OCI-LY1 (cell line): ENCODE results near the gene CLIC1.

ENCODE experiments used
- H2AFZ ChIP-seq: fragments of 200-600 bp; sonication (generic), shearing (Covaris generic); 2 replicates; pipeline ENCODE4 v1.6.0; 2014; ENCODE audit warnings: antibody characterized with exemption, mild to moderate bottlenecking, low read length
- H3F3A ChIP-seq: fragments of 200-600 bp; sonication (generic), shearing (Covaris generic); 2 replicates; pipeline ENCODE4 v1.6.0; 2014; ENCODE audit warnings: mild to moderate bottlenecking, antibody characterized with exemption, low read length, moderate library complexity; ENCODE audit not compliant: insufficient read depth
- H3K27ac ChIP-seq: fragments of 200-600 bp; sonication (generic); 2 replicates; pipeline ENCODE4 v1.5.1; 2014; ENCODE audit warnings: low read length, mixed run types, mild to moderate bottlenecking, low read depth; ENCODE audit not compliant: poor library complexity, severe bottlenecking
- H3K27me3 ChIP-seq: fragments of 200-600 bp; sonication (generic); 2 replicates; pipeline ENCODE4 v1.6.0; 2014; ENCODE audit warnings: antibody characterized with exemption, mild to moderate bottlenecking, low read length, moderate library complexity; ENCODE audit not compliant: insufficient read depth
- H3K36me3 ChIP-seq: fragments of 200-600 bp; sonication (generic); 2 replicates; pipeline ENCODE4 v1.6.1; 2014; ENCODE audit warnings: mild to moderate bottlenecking, antibody characterized with exemption, low read length, moderate library complexity, mixed read lengths; ENCODE audit not compliant: insufficient read depth
- H3K4me1 ChIP-seq: fragments of 200-600 bp; sonication (generic); 2 replicates; pipeline ENCODE4 v1.5.1; 2014; ENCODE audit warnings: mild to moderate bottlenecking, low read length, moderate library complexity; ENCODE audit not compliant: insufficient read depth, severe bottlenecking
- H3K4me2 ChIP-seq: fragments of 200-600 bp; sonication (generic), shearing (Covaris generic); 2 replicates; pipeline ENCODE4 v1.6.1; 2014; ENCODE audit warnings: low read length
- H3K4me3 ChIP-seq: fragments of 200-600 bp; sonication (generic); 2 replicates; pipeline ENCODE4 v1.5.1; 2014; ENCODE audit warnings: low read length, low read depth, mild to moderate bottlenecking, mixed read lengths; ENCODE audit not compliant: poor library complexity, severe bottlenecking
- H3K79me2 ChIP-seq: fragments of 200-600 bp; shearing (Covaris generic); 2 replicates; pipeline ENCODE4 v1.6.1; 2016; ENCODE audit warnings: mixed run types, low read length, mixed read lengths; ENCODE audit not compliant: insufficient read depth
- H3K9ac ChIP-seq: fragments of 200-600 bp; sonication (generic), shearing (Covaris generic); 2 replicates; pipeline ENCODE4 v1.6.1; 2014; ENCODE audit warnings: mild to moderate bottlenecking, low read length, mixed read lengths
- H3K9me2 ChIP-seq: fragments of 200-600 bp; sonication (generic), shearing (Covaris generic); 2 replicates; pipeline ENCODE4 v1.6.1; 2014; ENCODE audit warnings: low read depth, mild to moderate bottlenecking, low read length, mixed read lengths
- H3K9me3 ChIP-seq: fragments of 200-600 bp; shearing (Covaris generic); 2 replicates; pipeline ENCODE4 v1.6.1; 2014; ENCODE audit warnings: low read length, mixed read lengths
- H4K20me1 ChIP-seq: fragments of 200-600 bp; sonication (generic), shearing (Covaris generic); 2 replicates; pipeline ENCODE4 v1.6.0; 2016; ENCODE audit warnings: mild to moderate bottlenecking, low read length; ENCODE audit not compliant: insufficient read depth
- EZH2 ChIP-seq: fragments of 200-600 bp; sonication (generic), shearing (Covaris generic); IDR thresholded peaks from 2 replicates; pipeline ENCODE4 v1.8.0; 2017; ENCODE audit warnings: borderline replicate concordance, mixed run types, mild to moderate bottlenecking, antibody characterized with exemption, low read length, moderate library complexity, mixed read lengths
- TF ChIP-seq, protein P1 (sequence below): fragments of 200-600 bp; sonication (generic), shearing (Covaris generic); IDR thresholded peaks from 2 replicates; pipeline ENCODE4 v1.5.1; 2017; ENCODE audit warnings: mild to moderate bottlenecking, antibody characterized with exemption, low read length, moderate library complexity, mixed read lengths

CLIC1 gene

DNA sequence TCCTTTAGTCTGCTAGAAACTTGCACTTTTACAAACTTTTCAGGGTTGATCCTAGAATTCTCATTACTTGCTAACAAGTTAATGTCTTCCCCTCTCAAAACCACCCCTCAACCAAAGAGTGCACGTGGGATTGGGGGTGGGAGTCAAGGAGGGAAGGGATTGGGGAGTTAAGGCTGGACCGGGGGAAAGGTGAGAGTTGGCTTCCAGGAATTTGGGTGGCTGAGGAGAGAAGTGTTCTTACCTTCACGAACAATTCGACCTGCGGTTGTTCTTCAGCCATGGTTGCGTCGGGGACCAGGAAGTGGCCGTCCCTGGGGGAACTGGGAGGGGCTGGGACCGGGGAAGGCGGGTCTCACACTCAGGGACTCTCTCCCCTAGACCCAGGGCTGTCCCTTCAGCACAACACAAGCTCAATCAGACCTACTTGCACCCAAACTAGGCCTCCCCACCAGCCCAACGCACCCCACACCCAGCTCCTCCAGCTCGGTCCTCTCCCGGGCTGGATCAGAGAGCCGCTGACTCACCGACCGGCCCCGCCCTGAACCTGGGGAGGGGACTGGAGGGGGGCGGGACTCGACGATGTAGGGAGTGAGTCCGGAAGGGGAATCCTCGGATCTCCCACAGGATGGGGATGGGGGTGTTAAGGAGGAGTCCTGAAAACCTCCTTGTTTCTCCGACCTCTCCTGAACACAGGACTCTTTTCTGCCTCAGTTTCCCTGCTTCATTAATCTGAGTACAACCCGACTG lies at the start of gene CLIC1:
CLIC1 (minus strand) TSS at position 510 of the 747 bp plus-strand sequence; CDS start at position 280, 230 bp downstream.
- Histone ChIP-seq H3K9ac (peak within 1 kb of the TSS; percentile 87), H3K4me3 (peak within 1 kb of the TSS; percentile 82), H3K4me1 (peaks cover 52% of the 10 kb centered on the region), H2AFZ (no peak within 1 kb of the TSS), H3K9me2 (no peaks in the 10 kb centered on the region), H3K9me3 (no peaks in the 10 kb centered on the region), H3K4me2 (peak within 1 kb of the TSS; percentile 79), H3K27me3 (no peaks in the 10 kb centered on the region), H3K27ac (peak within 1 kb of the TSS; percentile 94), H3F3A (0 out of 2 replicates have a peak, but pooled peaks cover 3% of the 10 kb centered on the region), H3K36me3 (peaks cover 31% of the 10 kb centered on the region), H4K20me1 (no peaks in the 10 kb centered on the region), H3K79me2 (peaks cover 10% of the 10 kb centered on the region; the same call in 1 of the 2 replicates)
- TF ChIP-seq, protein P1, sequence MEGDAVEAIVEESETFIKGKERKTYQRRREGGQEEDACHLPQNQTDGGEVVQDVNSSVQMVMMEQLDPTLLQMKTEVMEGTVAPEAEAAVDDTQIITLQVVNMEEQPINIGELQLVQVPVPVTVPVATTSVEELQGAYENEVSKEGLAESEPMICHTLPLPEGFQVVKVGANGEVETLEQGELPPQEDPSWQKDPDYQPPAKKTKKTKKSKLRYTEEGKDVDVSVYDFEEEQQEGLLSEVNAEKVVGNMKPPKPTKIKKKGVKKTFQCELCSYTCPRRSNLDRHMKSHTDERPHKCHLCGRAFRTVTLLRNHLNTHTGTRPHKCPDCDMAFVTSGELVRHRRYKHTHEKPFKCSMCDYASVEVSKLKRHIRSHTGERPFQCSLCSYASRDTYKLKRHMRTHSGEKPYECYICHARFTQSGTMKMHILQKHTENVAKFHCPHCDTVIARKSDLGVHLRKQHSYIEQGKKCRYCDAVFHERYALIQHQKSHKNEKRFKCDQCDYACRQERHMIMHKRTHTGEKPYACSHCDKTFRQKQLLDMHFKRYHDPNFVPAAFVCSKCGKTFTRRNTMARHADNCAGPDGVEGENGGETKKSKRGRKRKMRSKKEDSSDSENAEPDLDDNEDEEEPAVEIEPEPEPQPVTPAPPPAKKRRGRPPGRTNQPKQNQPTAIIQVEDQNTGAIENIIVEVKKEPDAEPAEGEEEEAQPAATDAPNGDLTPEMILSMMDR: no peak
- TF ChIP-seq EZH2: no peak

DNA sequence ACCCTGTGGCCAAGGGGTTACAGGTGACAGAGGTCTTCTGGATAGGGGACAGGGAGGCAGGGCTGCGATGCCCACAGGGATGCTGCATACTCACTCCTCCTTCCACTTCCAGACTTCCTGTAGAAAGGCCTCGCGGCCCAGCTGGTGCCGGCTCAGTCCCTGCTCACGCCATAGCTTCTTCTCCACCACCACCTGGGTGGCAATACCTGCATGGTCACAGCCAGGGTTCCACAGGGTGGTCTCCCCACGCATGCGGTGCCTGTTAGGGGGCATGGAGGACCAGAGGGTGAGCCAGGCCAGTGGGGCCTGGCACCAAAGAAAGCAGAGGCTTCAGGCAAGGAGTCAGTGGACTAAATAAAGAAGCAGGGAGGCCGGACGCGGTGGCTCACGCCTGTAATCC lies 49.1 kb upstream of the CLIC1 start:
- no peak overlapping the region for H3K4me2 ChIP-seq
- H3K9ac ChIP-seq: no peak overlapping the region
- H3K79me2 ChIP-seq: no peaks in the 10 kb centered on the region; the same call in 1 of the 2 replicates
- H2AFZ ChIP-seq: no peak overlapping the region
- H3K9me2 ChIP-seq: no peaks in the 10 kb centered on the region
- peaks cover 10% of the 10 kb centered on the region for H3K4me1 ChIP-seq
- TF ChIP-seq, protein P1: no peak
- TF ChIP-seq EZH2: no peak
- H3F3A ChIP-seq: no peaks in the 10 kb centered on the region
- no peak overlapping the region for H3K4me3 ChIP-seq
- H3K27me3 ChIP-seq: no peaks in the 10 kb centered on the region
- H3K27ac ChIP-seq: no peak overlapping the region
- H3K9me3 ChIP-seq: no peaks in the 10 kb centered on the region
- no peaks in the 10 kb centered on the region for H4K20me1 ChIP-seq
- peaks cover 90% of the 10 kb centered on the region for H3K36me3 ChIP-seq

DNA sequence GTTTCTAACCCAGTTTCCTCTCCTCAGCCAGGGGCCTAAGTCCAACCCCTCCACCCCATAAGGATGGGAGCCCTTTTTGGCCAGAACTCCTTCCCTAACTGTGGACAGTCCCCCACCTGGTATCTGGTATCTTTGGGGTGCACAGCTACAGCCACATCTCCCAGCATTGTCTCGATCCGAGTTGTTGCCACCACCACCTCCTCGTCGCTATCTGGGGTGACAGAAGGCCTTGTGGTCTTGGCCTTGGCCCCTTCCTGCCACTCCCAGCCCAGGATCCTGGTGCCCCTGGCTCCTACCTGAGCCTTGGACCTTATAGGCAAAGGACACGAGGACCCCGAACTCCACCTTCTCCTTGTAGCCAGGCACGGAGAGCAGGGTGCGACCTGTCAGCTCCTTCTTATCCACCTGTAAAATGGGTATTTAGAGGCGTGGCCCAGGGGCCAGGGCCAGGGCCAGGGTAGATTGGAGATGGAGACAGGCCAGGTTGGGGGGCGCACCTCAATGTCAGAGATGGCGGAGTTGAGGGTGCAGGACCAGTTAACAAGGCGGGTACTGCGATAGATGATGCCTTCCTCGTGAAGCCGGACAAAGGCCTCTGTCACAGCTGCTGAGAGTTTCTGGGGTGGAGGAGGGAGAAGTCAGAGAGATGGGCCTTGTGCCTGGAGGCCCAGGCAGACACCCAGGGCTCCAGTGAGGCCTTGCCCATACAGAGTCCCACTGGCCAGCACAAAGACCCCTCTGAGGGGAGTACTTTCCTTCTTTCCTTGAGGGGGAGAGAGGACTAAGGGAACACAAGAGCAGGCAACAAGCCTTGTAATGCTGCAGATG lies 48.0 kb upstream of the CLIC1 start:
- Histone ChIP-seq H3K79me2 (no peaks in the 10 kb centered on the region; the same call in 1 of the 2 replicates), H3K9me3 (no peaks in the 10 kb centered on the region), H4K20me1 (no peaks in the 10 kb centered on the region), H2AFZ (no peak overlapping the region), H3K4me3 (no peak overlapping the region), H3K27ac (no peak overlapping the region), H3K9ac (no peak overlapping the region), H3K9me2 (no peaks in the 10 kb centered on the region), H3K4me2 (no peak overlapping the region), H3F3A (no peaks in the 10 kb centered on the region), H3K4me1 (peaks cover 4% of the 10 kb centered on the region), H3K36me3 (peaks cover 94% of the 10 kb centered on the region), H3K27me3 (no peaks in the 10 kb centered on the region)
- TF ChIP-seq, protein P1: no peak
- TF ChIP-seq EZH2: no peak
